Stimulated activated naive CD4-positive, alpha-beta T cell treated with Interleukin-2 at 50 U/mL for 16 hours (primary cell): ENCODE results near the gene BIRC6.

Experiments
- DNase-seq: peaks from one replicate; lab custom pipeline; 2025; lab: John Stamatoyannopoulos, UW

The BIRC6 gene

DNA sequence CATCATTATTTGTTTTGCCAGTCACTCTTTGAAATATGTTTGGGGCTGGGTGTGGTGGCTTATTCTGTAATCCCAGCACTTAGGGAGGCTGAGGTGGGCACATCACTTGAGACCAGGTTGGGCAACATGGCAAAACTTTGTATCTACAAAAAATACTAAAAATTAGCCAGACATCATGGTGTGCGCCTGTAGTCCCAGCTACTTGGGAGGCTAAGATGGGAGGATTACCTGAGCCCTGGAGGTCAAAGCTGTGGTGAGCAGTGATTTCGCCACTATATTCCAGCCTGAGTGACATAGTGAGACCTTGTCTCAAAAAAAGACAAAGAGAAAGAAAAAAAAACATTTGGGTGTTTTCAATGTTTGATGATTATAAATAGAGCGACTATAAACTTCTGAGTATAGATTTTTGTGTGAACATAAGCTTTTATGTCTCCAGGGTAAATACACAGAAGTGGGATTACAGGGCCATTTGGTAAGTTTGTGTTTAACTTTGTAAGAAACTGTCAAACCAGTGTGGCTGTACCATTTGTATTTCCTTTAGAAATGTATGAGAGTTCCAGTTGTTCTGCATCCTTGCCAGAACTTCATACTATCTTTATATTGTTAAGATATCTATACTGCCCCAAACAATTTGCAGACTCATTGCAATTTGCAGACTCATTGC, 15.8 kb downstream of the BIRC6 start:
- DNase-seq, result no peak

GRCh38 chr2:32375228-32375892, 18.5 kb downstream of the BIRC6 start:
- no peak for DNase-seq

- no peak for DNase-seq
Measured at GRCh38 chr2:32376756-32377155, 19.9 kb downstream of the BIRC6 start.

- DNase-seq, result no peak
Measured at GRCh38 chr2:32377928-32378327, 21.1 kb downstream of the BIRC6 start.

GRCh38 chr2:32379352-32379751, 22.5 kb downstream of the BIRC6 start:
- DNase-seq, result no peak

DNA sequence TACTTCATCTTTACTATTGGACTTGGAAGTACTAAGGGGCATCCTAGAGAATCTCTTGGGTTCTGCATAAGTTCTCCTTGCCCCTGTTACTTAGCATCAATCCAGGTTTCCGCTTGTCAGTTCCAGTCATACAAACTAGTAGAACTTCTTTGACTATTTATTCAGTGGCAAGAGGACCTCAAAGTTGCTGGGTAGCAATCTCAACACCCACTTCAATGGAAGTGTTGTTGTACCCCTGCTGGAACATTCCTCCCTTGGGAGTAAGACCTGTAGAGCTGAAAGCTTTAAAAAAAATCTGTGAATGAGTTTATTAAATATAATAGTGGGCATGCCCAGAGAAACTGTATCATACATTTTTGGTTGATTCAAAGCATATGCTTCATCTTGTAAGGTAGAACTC, 27.0 kb downstream of the BIRC6 start:
- DNase-seq, result no peak

DNA sequence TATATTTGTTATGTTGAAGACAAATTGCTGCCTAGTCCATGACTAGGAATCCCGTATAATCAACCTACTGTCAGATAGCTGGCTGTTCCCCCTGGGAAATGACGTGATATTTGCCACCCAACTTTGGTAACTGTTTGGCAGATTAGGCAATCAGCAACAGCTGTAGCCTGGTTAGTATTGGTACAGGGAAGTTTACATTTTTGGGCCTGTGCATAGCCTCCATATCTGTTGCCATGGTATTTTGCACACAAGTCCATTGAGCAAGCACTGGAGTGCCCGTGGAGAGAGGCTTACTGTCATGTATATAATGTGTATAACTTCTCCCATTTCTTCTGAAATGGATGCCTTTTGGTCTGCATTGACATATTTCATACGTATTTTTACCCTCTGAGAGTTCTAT, 27.7 kb downstream of the BIRC6 start:
- no peak for DNase-seq

DNA sequence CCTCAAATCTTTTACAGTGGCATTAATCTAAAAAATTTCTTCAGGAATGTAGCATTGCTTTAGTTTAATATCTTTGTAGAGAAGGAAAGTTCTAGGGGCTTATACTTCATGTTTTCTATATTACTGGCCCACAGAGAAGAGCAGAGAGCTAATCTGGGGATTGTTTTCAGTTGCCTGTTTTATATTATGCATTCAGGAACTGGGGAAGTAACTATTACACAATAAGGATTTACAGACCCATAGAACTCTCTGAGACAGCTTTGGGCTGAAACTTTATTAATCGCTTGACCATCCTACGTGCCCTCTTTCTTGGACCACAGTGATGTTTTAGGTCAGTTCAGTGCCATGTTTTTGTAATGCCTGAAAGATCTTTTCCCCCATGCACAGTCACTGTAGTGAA, 29.9 kb downstream of the BIRC6 start:
- no peak for DNase-seq

GRCh38 chr2:32399221-32399620, 42.4 kb downstream of the BIRC6 start:
- no peak for DNase-seq

GRCh38 chr2:32402091-32402490, 45.3 kb downstream of the BIRC6 start:
- no peak for DNase-seq

- no peak for DNase-seq
Measured at GRCh38 chr2:32403782-32404181, 47.0 kb downstream of the BIRC6 start.

- DNase-seq, result no peak
Measured at GRCh38 chr2:32404691-32405090, 47.9 kb downstream of the BIRC6 start.

DNA sequence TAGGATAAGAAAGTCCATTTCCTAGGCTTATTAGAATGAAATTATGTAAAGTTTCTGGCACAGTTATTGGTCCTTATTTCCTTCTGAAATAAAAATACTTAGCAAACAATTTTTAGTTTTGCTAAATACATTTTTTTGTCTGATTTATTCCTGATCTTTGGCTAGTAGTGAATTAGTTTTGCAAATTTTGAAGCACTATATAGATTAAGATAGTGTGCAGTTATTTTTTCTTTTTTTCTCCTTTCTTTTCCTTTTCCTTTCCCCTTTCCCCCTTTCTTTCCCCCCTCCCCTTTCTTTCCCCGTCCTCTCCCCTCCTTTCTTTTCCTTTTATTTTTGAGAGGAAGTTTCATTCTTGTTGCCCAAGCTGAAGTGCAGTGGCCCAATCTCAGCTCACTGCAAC, 59.7 kb downstream of the BIRC6 start:
- DNase-seq, result no peak

DNA sequence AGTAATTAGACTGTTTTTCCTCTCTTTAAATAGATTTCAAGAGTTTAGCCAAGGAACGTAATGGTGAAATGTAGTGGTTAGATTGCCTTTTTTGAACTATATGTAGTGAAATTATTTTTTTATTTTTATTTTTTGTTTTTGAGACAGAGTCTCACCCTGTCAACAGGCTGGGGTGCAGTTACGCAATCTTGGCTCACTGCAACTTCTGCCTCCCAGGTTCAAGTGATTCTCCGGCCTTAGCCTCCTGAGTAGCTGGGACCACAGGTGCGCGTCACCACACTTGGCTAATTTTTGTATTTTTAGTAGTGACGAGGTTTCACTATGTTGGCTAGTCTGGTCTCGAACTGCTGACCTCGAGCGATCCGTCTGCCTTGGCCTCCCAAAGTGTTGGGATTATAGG, 60.8 kb downstream of the BIRC6 start:
- no peak for DNase-seq

DNA sequence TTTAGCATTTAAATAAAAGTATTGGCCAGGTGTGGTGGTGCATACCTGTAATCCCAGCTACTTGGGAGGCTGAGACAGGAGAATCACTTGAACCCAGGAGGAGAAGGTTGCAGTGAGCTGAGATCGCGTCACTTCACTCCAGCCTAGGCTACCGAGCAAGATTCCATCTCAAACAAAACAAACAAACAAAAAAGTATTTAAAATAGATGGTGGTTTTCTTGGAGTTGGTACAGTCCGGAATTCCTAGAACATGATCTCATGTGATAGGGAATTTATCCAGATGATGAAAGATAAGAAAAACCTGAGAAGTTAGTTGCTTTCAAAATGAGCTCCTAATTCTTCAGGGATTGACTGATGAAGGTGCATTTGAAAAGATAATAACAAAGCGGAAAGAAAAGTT, 62.0 kb downstream of the BIRC6 start:
- no peak for DNase-seq

- no peak for DNase-seq
Measured at GRCh38 chr2:32422133-32422532, 65.3 kb downstream of the BIRC6 start.

DNA sequence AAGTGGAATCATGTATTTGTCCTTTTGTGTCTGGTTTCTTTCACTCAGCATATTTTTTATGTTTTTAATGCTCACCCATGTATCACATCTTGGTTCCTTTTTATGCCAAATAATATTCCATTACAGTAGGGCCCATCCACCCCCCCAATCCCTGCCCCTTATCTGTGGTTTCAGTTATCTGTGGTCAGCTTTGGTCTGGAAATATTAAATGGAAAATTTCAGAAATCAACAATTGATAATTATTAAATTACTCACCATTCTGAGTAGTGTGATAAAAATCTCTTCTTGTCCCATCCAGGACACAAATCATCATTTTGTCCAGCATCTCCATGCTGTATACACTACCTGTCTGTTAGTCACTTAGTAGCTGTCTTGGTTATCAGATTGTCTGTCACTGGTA, 66.7 kb downstream of the BIRC6 start:
- DNase-seq, result no peak

- no peak for DNase-seq
Measured at GRCh38 chr2:32424739-32425138, 67.9 kb downstream of the BIRC6 start.

GRCh38 chr2:32425719-32426141, 68.9 kb downstream of the BIRC6 start:
- no peak for DNase-seq

- DNase-seq, result no peak
Measured at GRCh38 chr2:32427672-32428610, 71.1 kb downstream of the BIRC6 start.

DNA sequence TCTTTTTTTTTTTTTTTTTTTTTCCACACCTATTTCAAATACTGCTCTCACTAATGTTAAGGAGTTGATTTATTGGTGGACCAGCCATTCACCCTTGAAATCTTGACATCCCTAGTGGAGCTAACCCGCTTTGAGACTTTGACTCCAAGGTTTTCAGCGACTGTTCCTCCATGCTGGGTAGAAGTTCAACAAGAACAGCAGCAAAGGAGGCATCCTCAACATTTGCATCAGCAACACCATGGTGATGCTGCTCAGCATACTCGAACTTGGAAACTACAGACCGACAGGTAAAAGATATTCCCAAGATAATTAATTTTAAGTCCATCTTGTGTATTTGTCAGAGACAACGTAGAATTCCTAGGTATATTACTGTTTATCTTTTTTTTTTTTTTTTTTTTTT, 74.0 kb downstream of the BIRC6 start:
- DNase-seq, result no peak

DNA sequence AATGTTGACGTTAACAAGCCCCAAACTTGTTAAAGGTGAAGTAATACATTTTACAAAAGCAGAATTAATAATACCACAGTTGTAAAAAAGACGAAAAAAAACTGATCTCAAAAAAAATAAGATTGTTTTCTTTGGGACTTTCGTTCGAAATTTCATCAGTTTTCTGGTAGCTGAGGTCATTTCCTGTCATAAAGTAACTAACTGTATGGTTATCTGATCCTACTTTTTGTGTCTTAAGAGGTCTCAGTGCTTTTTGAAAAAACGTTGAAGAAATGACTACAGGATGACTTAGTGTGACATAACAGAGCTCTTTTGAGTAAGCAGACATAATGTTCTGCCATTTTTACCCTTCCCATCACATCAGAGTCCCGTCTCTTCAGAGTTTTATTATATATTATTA, 79.3 kb downstream of the BIRC6 start:
- DNase-seq, result no peak

DNA sequence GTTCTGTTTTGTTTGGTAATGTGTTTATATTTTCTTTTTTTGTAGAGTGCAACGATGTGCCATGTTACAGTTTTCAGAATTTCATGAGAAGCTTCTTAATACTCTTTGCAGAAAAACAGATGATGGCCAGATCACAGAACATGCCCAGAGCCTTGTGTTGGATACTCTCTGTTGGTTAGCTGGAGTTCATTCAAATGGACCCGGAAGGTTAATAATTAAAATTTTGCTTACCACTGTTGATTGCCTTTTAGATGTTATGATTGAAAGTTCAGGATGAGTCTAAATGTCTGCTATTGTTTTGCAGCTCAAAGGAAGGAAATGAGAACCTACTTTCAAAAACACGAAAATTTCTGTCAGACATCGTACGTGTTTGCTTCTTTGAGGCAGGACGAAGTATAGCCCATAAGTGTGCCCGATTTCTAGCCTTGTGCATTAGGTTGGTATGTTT, 85.2 kb downstream of the BIRC6 start:
- no peak for DNase-seq
